ENCODE measurements around the gene NNMT.

DNA sequence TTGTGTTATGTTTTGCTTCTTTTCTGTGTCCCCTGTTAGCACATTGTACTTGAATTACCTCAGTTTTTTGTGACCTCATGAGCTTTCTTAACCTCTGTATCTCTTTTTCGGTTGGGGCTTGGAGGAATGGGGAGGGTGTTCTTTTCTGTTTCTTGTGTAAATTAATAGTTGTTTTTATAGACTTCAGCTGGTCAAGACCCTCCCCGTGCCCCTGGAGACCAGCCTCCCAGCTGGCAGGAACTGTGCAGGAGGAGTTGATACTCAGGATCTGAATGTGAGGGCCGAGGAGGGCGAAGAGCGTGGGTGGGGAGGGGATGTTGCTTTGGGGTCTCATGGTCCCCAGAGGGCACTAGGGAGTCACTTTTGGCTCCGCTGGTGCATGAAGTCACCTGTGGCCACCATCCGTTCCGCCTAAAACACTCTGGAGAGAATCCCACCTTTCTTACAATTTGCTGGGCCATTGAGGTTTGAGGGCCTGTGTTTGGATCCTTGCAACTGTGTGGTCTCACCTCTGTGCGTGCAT lies 44.3 kb upstream of the NNMT start:
- TF ChIP-seq, protein P1, sequence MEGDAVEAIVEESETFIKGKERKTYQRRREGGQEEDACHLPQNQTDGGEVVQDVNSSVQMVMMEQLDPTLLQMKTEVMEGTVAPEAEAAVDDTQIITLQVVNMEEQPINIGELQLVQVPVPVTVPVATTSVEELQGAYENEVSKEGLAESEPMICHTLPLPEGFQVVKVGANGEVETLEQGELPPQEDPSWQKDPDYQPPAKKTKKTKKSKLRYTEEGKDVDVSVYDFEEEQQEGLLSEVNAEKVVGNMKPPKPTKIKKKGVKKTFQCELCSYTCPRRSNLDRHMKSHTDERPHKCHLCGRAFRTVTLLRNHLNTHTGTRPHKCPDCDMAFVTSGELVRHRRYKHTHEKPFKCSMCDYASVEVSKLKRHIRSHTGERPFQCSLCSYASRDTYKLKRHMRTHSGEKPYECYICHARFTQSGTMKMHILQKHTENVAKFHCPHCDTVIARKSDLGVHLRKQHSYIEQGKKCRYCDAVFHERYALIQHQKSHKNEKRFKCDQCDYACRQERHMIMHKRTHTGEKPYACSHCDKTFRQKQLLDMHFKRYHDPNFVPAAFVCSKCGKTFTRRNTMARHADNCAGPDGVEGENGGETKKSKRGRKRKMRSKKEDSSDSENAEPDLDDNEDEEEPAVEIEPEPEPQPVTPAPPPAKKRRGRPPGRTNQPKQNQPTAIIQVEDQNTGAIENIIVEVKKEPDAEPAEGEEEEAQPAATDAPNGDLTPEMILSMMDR (conservative IDR thresholded peaks at IDR 0.05; ENCODE audit: low read length), result peak; percentile 55
- no peak for TF ChIP-seq EZH2phosphoT487 (IDR thresholded peaks at IDR 0.05; ENCODE audit: borderline replicate concordance, low read depth, low read length)
